GM18499 (cell line): ENCODE results near the gene STK38.
"Not testable (repeated sequence)": the region's sequence is repeated elsewhere in the genome, so short reads cannot be mapped to it uniquely, and the experiment has no call there.

Experiments
- ATAC-seq: cut with Tn5 transposase; IDR thresholded peaks from one replicate; pipeline ENCODE4 v1.9.1; 2021; ENCODE audit warnings: moderate number of reproducible peaks; ENCODE audit not compliant: insufficient read depth, unreplicated experiment

Gene STK38

GRCh38 chr6:36546920-36547645 lies at the start of gene STK38:
Gene STK38, minus strand, starts transcription at chr6:36547479. Its CDS starts 7,277 bp downstream, at chr6:36540202.
- ATAC-seq = no peak

GRCh38 chr6:36596356-36596755 lies 49.1 kb upstream of the STK38 start:
- no peak for ATAC-seq

GRCh38 chr6:36594816-36595643 lies 47.8 kb upstream of the STK38 start:
- ATAC-seq = no peak

- ATAC-seq = peak; percentile 53
Measured at GRCh38 chr6:36594029-36594815, 46.9 kb upstream of the STK38 start, which contains the start of gene SRSF3. Gene SRSF3, plus strand, starts transcription at chr6:36594362. Its CDS starts 2,401 bp downstream, at chr6:36596763.

- peak; percentile 6 for ATAC-seq
Measured at GRCh38 chr6:36593569-36594028, 46.3 kb upstream of the STK38 start.

GRCh38 chr6:36592221-36592655 lies 45.0 kb upstream of the STK38 start:
- ATAC-seq = no peak

GRCh38 chr6:36590237-36590636 lies 43.0 kb upstream of the STK38 start:
- no peak for ATAC-seq

- not testable (repeated sequence) for ATAC-seq
Measured at GRCh38 chr6:36589025-36589400, 41.7 kb upstream of the STK38 start.

GRCh38 chr6:36586606-36587005 lies 39.3 kb upstream of the STK38 start:
- no peak for ATAC-seq

- no peak for ATAC-seq
Measured at GRCh38 chr6:36581716-36582115, 34.4 kb upstream of the STK38 start.

- no peak for ATAC-seq
Measured at GRCh38 chr6:36580184-36580526, 32.9 kb upstream of the STK38 start.

GRCh38 chr6:36578431-36578830 lies 31.2 kb upstream of the STK38 start:
- ATAC-seq = no peak

- no peak for ATAC-seq
Measured at GRCh38 chr6:36578030-36578429, 30.8 kb upstream of the STK38 start.

GRCh38 chr6:36577301-36577700 lies 30.0 kb upstream of the STK38 start:
- ATAC-seq = no peak

- no peak for ATAC-seq
Measured at GRCh38 chr6:36576578-36576977, 29.3 kb upstream of the STK38 start.

GRCh38 chr6:36574679-36575078 lies 27.4 kb upstream of the STK38 start:
- ATAC-seq = no peak

- ATAC-seq = not testable (repeated sequence)
Measured at GRCh38 chr6:36572353-36573311, 25.4 kb upstream of the STK38 start.

GRCh38 chr6:36571122-36572043 lies 24.1 kb upstream of the STK38 start:
- ATAC-seq = no peak
